Thyroid gland (tissue), 4 donors: ENCODE data around the gene RPLP2. TPM values are rescaled to one million over a fixed set of nuclear protein-coding genes. Genes with fewer than 3 reads are reported as not detected.

Source experiments
- DNase-seq, 2 donors: peaks; one replicate each; pipeline ENCODE4 v3.0.0-alpha.2; 2019
- H3K27ac ChIP-seq, 3 donors: fragments of 200-600 bp; sonication (generic); 1 replicate in 2 of 3; 2 replicates in 1 of 3; pipeline ENCODE4 v1.5.1; 2016 to 2019; ENCODE audit warnings: mild to moderate bottlenecking in 1 of 3, moderate library complexity in 1 of 3
- H3K27me3 ChIP-seq: fragments of 200-600 bp; sonication (generic); one replicate; pipeline ENCODE4 v1.5.1; 2019
- H3K36me3 ChIP-seq, 2 donors: fragments of 200-600 bp; sonication (generic); one replicate each; pipeline ENCODE4 v1.5.1; 2016 to 2019
- H3K4me1 ChIP-seq, 2 donors: fragments of 200-600 bp; sonication (generic); one replicate each; pipeline ENCODE4 v1.5.1; 2017 to 2019
- H3K4me3 ChIP-seq, 3 donors: fragments of 200-600 bp; sonication (generic); replicated peaks in 1 of 3; 1 replicate in 2 of 3; 2 replicates in 1 of 3; pipeline ENCODE4 v1.5.1; 2016; ENCODE audit warnings: mild to moderate bottlenecking in 1 of 3
- H3K9me3 ChIP-seq: fragments of 200-600 bp; sonication (generic); one replicate; pipeline ENCODE4 v1.5.1; 2017
- CTCF ChIP-seq, 6 experiments: fragments of 200-600 bp in 3 of 6; fragments of 450-650 bp in 3 of 6; sonication (generic) in 3 of 6; IDR thresholded peaks; one replicate each; pipeline ENCODE4 v1.5.1; 2016 to 2019; ENCODE audit warnings: antibody characterized with exemption in 6 of 6, mild to moderate bottlenecking in 2 of 6, inconsistent platforms in 1 of 6, moderate library complexity in 1 of 6
- POLR2A ChIP-seq, 2 donors: fragments of 450-650 bp; IDR thresholded peaks; one replicate each; pipeline ENCODE4 v1.6.1; 2017; ENCODE audit warnings: antibody characterized with exemption in 2 of 2, mild to moderate bottlenecking in 2 of 2, moderate library complexity in 1 of 2
- WGBS, 2 donors: methylation state at CpG; one replicate each; pipeline ENCODE4 v1.1.5; 2017; 5-methylcytosine and 5-hydroxymethylcytosine counted together
- intact Hi-C: fragments of 100-400 bp; cut with DNase I; formaldehyde crosslinking; loops from one replicate; pipeline ENCODE4 v1.15.1; 2023
- total RNA-seq, 4 donors: library from RNA; depleted of rRNA; stranded (reverse); fragments of >200 nt; gene quantifications; one replicate each; pipeline ENCODE4 v1.2.3, GENCODE V29; 2016

The RPLP2 gene
- total RNA-seq, 4 donors from 2014 or later: 172 to 526 (median 290) TPM

- no peak for DNase-seq
These were observed 29.5 kb downstream of the RPLP2 start for GRCh38 chr11:839280-839623.

GRCh38 chr11:839875-840617, 30.3 kb downstream of the RPLP2 start:
- Histone ChIP-seq H3K27ac (peak overlapping the region in 1 of 3 donors; percentile 5), H3K4me3 (no peak overlapping the region), H3K27me3 (no peaks in the 10 kb centered on the region), H3K9me3 (no peaks in the 10 kb centered on the region), H3K4me1 (peaks cover 21 to 23% of the 10 kb centered on the region in 2 donors), H3K36me3 (peaks cover 34 to 40% of the 10 kb centered on the region in 2 donors)
- WGBS, 2 donors: 81 to 84% methylated on average over 21 to 22 of the region's 25 CpGs
- intact Hi-C loops: no loop called here
- peak in 1 of 6 experiments; percentile 4 for TF ChIP-seq CTCF (IDR thresholded peaks at IDR 0.05)
- TF ChIP-seq POLR2A (IDR thresholded peaks at IDR 0.05): no peak
- no peak for DNase-seq

More at GRCh38 chr11:839280-839623, 29.5 kb downstream of the RPLP2 start:
- WGBS, 2 donors: 83 to 100% methylated on average over 1 of the region's 5 CpGs
- Histone ChIP-seq H3K4me3 (no peak overlapping the region), H3K9me3 (no peaks in the 10 kb centered on the region), H3K27ac (no peak overlapping the region), H3K4me1 (peaks cover 26 to 27% of the 10 kb centered on the region in 2 donors), H3K36me3 (peaks cover 34 to 40% of the 10 kb centered on the region in 2 donors), H3K27me3 (no peaks in the 10 kb centered on the region)
- intact Hi-C loops: no loop called here
- no peak for TF ChIP-seq CTCF (IDR thresholded peaks at IDR 0.05)
- no peak for TF ChIP-seq POLR2A (IDR thresholded peaks at IDR 0.05)

- peaks cover 34 to 36% of the 10 kb centered on the region in 2 donors for H3K4me1 ChIP-seq
- WGBS, 2 donors: 0 to 1% methylated on average over 8 to 21 of the region's 27 CpGs
These were observed 32.2 kb downstream of the RPLP2 start for GRCh38 chr11:841981-842369.

DNA sequence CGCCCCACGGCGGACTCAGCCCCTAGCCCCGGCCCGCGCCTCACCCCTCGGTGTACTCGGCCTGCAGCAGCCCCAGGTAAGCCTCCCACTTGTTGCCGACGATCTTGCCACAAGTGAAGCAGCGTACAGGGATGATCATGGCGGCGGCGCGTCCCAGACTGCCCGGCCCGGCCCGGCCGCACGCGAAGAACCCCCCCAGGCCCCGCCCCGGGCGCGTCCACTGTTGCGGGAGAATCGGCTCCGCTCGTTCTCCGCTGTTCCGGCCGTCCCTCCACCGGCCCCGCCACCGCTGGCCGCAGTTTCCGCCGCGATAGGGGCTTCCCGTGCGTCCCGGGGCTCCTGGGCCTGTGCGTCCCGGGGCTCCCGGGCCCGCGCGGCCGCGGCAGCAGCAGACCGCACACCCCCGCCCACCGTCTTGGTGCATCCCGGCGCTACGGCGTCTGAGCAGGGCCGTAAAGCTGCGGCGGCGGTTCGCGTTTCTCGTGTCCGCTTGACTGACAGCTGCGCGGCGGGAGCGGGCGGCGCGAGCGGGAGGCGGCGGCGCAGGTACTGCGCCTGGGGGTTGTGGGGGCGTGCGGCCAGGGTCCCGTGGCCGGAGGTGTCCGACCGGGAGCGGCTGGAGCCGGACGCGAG, 32.7 kb downstream of the RPLP2 start, which contains the start of the genes POLR2L and TSPAN4:
TSS of gene POLR2L (minus strand) at position 160 of the 633 bp plus-strand sequence. CDS start at position 139, 21 bp downstream.
TSS of gene TSPAN4 (plus strand) at position 483 of the 633 bp plus-strand sequence. CDS start 7,453 bp downstream, outside the sequence.
- H3K9me3 ChIP-seq: no peaks in the 10 kb centered on the region
- no peaks in the 10 kb centered on the region for H3K27me3 ChIP-seq
- peak within 1 kb of the TSS; percentile 54 to 97 (median 96) for H3K4me3 ChIP-seq
- H3K4me1 ChIP-seq: peaks cover 34 to 36% of the 10 kb centered on the region in 2 donors
- 0 to 4% methylated on average over 5 to 7 of the region's 87 CpGs for WGBS, 2 donors
- TF ChIP-seq CTCF (IDR thresholded peaks at IDR 0.05): peak in 2 of 6 experiments; percentile 10 to 45
- peak; percentile 32 to 96 for TF ChIP-seq POLR2A (IDR thresholded peaks at IDR 0.05)
- intact Hi-C loops: no loop called here
- peak; percentile 90 to 92 for DNase-seq
- H3K27ac ChIP-seq: peak within 1 kb of the TSS; percentile 91 to 99 (median 99)
- peaks cover 20 to 26% of the 10 kb centered on the region in 2 donors for H3K36me3 ChIP-seq

More at GRCh38 chr11:841981-842369, 32.2 kb downstream of the RPLP2 start:
- Histone ChIP-seq H3K27ac (peak overlapping the region; percentile 91 to 99 (median 99)), H3K9me3 (no peaks in the 10 kb centered on the region), H3K27me3 (no peaks in the 10 kb centered on the region), H3K36me3 (peaks cover 25 to 31% of the 10 kb centered on the region in 2 donors), H3K4me3 (peak overlapping the region; percentile 54 to 97 (median 96))
- intact Hi-C loops: no loop called here
- TF ChIP-seq POLR2A (IDR thresholded peaks at IDR 0.05) (no peak), CTCF (IDR thresholded peaks at IDR 0.05) (no peak)
- DNase-seq: no peak
